C4-2B (cell line): ENCODE results near the gene FGF19.

Experiments used
- ZFX ChIP-seq: fragments of 450-650 bp; IDR thresholded peaks from 2 replicates; pipeline ENCODE4 v1.6.1; 2017
- TF ChIP-seq, protein P1 (sequence below): fragments of 450-650 bp; conservative IDR thresholded peaks from 2 replicates; pipeline ENCODE4 v1.5.1; 2017; ENCODE audit warnings: mild to moderate bottlenecking

DNA sequence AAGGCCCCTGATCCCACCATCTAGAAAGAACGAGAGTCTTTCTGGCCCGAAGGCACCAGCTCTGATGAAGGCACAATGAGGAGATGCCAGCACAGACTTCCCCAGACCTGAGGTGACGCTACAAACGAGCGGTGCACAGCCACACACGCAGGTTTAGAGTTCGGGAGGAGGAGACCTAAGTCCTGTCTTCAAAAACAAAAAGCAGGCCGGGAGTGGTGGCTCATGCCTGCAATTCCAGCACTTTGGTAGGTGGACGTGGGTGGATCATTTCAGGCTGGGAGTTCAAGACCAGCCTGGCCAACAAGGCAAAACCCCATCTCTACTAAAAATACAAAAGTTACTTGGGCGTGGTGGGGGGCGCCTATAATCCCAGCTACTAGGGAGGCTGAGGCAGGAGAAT lies 38.2 kb downstream of the FGF19 start:
- TF ChIP-seq, protein P1, sequence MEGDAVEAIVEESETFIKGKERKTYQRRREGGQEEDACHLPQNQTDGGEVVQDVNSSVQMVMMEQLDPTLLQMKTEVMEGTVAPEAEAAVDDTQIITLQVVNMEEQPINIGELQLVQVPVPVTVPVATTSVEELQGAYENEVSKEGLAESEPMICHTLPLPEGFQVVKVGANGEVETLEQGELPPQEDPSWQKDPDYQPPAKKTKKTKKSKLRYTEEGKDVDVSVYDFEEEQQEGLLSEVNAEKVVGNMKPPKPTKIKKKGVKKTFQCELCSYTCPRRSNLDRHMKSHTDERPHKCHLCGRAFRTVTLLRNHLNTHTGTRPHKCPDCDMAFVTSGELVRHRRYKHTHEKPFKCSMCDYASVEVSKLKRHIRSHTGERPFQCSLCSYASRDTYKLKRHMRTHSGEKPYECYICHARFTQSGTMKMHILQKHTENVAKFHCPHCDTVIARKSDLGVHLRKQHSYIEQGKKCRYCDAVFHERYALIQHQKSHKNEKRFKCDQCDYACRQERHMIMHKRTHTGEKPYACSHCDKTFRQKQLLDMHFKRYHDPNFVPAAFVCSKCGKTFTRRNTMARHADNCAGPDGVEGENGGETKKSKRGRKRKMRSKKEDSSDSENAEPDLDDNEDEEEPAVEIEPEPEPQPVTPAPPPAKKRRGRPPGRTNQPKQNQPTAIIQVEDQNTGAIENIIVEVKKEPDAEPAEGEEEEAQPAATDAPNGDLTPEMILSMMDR = no peak
- TF ChIP-seq ZFX = no peak
